GM18499 (cell line): ENCODE results near the gene TM2D3.

Experiments used
- ATAC-seq: cut with Tn5 transposase; IDR thresholded peaks from one replicate; pipeline ENCODE4 v1.9.1; 2021; ENCODE audit warnings: moderate number of reproducible peaks; ENCODE audit not compliant: insufficient read depth, unreplicated experiment

Gene TM2D3, protein sequence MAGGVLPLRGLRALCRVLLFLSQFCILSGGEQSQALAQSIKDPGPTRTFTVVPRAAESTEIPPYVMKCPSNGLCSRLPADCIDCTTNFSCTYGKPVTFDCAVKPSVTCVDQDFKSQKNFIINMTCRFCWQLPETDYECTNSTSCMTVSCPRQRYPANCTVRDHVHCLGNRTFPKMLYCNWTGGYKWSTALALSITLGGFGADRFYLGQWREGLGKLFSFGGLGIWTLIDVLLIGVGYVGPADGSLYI

DNA sequence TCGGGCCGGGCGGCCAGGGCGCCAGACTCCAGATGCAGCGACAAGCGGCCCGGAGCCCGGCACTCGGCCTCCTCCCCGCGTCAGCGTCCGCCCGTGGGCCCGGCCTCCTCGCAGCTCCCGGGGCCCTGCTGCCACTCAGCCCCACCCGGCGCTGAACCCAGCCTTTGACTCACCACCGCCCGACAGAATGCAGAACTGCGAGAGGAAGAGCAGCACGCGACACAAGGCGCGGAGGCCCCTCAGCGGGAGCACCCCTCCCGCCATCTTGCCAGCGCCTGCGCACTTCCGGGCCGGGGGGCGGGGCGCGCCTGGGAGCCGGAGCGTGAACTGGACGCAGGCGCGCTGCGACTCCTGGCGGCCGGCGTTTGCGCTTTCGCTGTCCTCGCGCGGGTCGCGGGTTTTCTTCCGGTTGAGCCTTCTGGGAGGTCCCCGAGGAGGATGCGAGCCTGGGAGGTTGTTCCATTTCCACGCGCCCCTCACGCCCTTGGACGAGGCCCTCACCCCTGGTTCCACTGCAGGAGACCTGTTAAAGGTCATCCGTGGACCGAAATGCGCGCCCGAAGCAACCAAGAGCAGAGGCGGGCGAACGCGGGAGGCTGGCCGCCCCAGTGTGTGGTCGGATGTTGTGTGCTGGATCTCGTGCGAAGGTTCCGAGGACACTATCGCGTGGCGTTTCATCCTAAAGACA is at the start of gene TM2D3:
TM2D3 (minus strand) TSS at position 284 of the 688 bp plus-strand sequence; CDS start at position 264, 20 bp downstream.
- ATAC-seq = peak; percentile 65

DNA sequence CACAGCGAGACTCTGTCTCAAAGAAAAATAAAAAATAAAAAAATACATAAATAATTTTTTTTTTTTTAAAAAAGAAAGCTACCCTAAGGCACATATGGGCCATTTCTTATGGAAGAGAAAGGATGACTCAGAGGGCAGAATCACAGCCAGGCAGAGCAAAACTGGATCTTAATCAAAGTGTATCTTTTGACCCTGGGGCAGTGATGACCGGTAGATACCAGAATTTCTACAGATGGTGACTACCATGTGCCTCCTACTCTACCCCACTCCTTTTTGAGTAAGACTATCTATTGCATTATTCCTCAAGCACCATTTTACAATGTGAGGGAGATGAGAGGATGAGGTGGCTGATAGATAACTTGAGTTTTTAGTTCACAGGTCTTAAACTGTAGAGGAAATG is 46.1 kb upstream of the TM2D3 start:
- no peak for ATAC-seq

DNA sequence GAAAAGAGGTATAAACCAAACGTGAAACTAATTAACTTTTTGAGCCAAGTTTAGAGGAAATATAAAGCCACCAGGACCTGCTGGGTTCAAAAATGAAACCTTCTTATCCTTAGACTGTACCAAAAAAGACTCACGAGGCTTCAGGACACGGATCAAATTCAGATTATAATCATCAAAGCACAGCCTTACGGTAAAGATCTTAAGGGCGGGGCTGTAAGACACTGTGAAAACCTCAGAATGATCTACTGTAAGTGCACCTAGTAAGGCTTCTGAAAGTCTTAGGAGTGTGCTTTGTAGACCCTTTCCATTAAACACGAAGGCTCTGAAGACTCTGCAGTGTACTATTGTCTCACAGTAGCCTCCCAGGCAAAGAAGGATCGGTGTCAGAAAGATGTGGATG is 45.3 kb upstream of the TM2D3 start:
- no peak for ATAC-seq

DNA sequence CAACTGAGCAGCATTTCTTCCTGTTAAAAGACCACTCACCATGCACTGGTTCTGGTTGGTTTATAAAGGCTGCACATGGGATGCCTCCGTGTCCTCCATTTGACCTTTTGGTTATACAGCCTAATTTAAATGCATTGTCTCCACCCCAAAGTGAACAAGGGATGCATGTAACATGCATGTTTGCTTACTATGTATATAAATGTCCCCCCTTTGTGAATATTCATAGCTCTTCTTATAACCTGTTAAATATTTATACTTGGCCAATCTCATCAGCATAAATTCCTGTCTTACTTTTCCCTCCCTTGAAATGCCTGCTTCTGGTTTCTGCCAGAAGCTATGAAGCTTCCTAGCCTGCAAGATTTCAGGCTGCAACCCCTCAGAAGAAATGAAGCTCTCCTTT is 44.6 kb upstream of the TM2D3 start:
- ATAC-seq = no peak

DNA sequence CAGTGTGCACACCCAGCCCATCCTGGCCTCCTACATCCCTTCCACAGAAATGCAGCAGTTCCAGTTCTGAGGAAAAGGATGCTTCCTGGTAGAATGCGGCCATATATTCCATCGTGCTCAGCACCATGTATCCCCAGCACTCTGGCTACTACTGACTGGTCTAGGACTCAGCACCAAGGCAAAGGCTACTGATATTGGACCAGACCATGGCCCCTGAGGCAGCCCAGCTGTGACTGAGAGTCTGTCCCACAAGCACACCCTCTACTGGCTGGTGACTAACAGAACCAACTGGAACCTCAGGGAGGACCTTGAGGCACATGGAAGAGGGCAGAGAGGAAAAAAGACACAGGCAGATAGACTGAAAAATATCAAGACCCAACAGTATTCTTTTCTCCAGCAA is 42.1 kb upstream of the TM2D3 start:
- no peak for ATAC-seq

DNA sequence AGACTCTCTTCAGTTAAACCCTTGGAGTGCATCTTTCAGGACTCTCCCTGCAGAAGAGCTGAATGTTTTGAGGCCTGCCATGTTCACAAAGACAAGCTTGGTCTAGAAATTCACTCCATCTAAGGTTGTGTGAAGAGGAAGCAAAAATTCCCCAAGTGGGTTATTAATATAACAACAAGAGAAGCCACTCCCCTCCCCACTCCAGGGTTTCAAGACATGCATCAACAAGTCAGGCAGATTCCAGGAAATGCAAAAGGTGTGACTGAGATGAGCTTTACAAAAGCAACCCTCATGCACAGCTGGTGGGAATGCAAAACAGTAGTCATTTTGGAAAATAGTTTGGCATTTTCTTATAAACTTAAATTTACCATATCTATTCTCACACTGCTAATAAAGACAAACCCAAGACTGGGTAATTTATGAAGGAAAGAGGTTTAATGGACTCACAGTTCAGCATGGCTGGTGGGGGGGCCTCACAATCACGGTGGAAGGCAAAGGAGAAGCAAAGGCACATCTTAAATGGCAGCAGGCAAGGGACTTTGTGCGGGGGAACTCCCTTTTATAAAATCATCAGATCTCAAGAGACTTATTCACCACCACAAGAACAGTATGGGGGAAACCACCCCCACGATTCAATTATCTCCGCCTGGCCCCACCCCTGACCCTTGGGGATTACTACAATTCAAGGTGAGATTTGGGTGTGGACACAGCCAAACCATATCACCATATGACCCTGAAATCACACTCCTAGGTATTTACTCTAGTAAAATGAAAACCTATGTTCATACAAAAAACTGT is 40.8 kb upstream of the TM2D3 start:
- ATAC-seq = no peak

DNA sequence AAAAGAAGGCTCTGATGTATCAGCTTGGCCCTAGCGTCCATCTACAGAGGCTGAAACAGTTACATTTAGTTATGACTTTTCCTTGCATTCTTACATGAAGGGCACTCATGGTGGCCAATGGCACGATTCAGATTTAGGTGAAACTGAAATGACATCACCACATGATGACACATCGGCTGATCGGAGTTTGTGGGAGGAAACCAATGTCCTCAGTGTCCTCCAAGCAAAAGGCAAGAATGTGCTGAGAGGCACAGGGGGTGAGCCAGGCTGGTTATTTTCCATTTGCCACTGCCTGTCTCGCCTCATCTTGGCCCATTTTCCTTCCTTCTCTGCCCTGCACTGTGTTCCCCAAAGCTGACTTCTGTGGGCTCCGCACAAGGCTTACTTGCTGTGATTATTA is 37.7 kb upstream of the TM2D3 start:
- no peak for ATAC-seq

DNA sequence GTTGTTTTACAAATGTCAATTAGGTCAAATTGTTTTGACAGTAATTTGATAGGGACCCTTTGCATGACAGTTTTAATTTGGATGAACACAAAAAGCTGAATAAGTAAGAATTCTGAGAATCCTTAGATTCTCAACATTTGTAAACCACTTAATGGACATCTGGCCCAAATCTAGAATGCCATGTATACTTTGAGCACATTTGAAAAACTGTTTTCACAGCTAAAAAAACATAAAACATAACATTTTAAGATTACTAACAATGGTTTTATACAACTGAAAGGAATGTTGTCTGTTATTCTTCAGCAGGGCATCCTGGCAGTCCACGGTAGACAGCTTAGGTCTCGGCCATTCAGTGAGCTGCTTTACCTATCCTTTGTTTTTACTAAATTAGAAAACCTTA is 34.5 kb upstream of the TM2D3 start:
- no peak for ATAC-seq

DNA sequence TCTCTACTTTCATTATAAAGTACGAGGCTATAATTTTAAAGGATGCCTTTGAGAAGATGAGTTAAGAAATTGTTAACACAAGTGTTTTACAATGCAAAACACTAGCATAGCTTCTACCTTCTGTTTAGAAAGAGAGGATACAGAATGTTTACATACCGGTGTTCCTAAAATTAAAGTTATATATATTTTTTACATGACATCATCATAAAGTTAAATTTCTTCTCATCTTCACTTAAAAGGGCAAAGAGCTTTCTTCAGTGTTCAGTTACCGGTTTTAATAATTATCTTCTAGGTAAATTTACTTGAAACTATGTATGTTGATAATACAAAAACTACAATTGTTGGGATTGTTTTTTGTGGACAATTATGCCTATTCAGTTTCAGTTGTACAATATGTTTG is 32.7 kb upstream of the TM2D3 start:
- ATAC-seq = no peak

DNA sequence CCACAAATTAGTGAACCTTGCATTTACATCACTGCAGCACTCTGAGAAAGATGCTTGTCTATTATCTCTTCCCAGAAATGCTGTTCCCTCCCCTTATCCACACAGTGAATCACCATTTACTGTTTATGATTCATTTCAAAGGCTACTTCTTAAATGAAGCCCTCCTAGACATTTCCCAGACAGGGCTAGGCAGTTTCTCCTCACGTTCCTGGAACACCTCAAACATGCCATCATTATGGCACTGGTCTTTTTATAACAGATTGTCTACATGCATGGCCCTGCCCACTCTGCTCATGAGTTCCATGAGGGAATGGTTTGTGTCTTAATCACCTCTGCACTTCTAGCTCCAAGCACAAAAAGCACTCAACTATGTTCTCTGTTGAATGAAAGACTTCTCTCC is 32.2 kb upstream of the TM2D3 start:
- ATAC-seq = no peak

DNA sequence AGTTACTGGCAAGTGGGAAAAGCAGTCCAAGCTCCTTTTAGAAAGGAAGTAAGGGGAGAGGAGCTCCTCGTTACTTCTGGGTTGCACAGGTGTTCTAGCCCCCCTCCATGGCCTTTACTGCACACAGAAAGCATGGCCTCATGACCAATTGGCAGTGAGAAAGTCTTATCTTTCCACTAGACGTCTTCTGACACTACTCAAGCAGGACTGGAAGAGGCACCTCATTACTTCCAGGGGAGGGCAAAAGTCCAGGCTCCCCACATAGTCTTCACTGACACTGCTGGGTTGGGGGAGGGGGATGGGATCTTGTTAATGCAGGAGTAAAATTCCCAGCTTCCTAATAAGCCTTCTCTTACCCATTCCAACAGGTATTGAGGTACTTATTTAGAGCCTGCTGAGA is 27.6 kb upstream of the TM2D3 start:
- ATAC-seq = no peak

DNA sequence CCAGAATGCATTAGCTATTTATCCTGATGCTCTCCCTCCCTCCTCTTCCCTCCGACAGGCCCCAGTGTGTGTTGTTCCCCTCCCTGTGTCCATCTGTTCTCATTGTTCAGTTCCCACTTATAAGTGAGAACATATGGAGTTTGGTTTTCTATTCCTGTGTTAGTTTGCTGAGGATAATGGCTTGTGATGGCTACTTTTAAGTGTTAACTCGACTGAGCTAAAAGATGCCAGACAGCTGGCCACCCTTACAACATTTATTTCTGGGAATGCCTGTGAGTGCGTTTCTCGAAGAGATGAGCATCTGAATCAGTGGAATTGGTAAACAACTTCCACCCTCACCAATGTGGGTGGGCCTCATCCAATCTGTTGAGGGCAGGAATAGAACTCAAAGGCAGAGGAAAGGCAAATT is 24.7 kb upstream of the TM2D3 start:
- ATAC-seq = no peak

DNA sequence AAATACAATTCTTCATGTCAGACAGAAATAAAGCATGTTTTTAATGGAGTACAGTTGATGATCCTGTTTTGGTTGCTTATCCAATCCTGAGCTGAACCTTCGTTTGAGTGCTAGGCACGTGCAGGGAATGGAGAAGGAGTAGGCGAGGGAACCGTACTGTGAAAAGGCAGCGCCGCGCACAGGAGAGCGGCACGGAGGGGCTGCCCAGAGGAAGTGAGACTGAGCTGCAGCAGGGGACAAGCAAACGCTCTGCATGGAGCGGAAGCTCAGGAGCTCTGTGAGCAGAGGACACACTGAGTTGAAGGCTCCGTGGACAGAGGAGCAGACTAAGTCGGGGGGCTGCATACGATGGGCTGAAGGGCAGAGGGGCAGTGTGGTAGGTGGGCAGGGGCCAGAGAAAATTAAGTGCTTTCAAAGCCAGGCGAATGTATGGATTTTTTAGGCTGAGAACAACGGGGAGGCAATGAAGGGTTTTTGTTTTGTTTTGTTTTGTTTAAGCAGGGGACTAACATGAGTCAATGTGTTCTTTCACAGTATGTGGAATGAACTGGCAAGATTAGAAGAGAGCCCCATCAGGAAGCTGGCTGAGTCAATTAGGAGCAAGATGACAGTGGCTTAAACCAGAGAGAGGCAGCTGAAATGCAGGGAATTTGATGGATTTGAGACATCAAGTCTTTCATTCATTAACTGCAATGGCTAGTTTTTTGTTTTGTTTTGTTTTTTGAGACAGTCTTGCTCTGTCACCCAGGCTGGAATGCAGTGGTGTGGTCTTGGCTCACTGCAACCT is 23.8 kb upstream of the TM2D3 start:
- ATAC-seq = peak; percentile 78

DNA sequence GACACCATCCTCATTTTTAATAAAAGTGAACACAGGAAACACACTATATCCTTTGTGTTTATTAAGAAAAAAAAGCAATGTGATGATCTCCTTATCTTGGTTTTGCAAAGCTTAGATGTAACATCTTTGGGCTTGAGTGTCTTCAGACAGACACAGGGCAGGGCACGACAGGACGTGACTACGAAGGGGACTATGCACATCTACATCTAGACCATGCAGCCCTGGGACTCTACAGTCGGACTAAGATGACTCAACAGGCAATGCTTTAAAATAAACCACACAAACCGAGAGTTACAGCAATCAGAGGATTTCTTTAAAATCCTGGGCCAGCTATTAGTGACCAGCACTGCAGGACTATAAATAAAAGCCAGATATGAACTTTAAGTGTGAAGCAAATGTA is 22.8 kb upstream of the TM2D3 start:
- no peak for ATAC-seq

DNA sequence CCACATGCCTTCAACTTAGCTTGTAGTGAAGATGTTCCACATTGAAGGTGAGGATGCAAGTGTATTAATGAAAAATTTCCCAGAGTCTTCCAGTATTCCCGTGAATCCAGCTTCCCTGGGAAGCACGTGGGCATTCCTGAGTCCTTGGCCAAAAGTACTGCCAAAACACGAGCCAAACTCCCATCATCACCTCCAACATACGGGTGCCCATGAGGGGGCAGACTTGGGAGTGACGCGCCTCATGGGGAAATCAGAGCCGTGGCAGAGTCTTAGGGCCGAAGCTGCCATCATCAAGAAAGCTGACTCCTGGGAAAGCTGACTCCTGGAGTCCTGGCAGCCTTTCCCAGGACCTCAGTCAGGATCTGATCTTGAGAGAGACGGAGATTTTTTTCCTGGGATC is 20.1 kb upstream of the TM2D3 start:
- ATAC-seq = no peak

DNA sequence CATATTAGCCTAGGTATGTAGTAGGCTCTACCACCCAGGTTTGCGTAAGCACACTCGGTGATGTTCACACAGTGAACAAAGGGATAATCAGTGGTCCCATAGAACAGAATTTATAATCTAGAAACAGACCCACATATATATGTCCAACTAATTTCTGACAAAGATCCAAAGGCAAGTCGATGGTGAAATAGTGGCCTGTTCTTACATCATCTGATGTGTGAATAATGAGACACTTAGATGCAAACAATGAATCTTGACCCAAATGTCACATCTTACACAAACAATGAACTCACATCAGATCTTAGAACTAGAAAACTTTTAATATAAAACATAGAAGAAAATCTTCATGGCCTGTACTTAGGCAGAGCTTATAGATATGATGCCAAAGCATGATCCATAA is 17.6 kb upstream of the TM2D3 start:
- ATAC-seq = no peak

DNA sequence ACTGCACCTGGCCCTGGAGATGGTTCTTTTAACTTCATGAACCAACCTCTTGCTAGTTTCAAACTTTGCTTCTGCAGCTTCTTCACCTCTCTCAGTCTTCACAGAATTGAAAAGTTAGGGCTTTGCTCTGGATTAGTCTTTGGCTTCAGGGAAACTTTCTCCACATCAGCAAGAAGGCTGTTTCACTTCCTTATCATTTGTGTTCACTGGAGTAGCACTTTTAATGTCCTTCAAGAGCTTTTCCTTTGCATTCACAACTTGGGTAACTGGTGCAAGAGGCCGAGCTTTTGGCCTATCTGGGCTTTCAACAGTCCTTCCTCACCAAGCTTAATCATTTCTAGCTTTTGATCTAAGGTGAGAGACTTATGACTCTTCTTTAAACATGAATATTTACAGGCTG is 15.7 kb upstream of the TM2D3 start:
- ATAC-seq = no peak

DNA sequence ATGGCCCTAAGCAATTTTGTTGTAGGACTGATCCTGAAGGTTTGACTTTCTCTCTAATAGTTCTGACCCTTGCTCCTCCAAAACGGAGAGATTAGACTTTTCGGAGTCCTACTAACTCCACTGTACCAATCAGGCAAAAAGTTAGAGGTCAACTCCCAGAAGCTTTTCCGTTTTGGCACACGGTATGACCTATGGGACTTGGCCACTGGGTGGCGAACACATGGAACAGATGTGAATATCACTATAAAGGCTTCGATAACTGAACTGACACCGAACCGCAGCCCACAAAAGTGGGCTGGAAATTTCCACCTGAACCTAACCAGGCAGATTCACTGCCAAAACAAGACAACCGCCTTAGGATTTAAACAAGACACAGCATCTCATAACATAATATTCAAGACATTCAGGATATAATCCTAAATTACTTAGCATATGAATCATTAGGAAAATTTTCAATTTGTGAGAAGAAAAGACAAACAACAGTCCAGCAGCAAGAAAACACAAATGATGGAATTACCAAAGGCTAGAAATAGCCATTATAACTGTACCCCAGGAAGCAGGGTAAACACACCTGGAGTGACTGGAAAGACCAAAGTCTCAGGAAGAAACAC is 12.2 kb upstream of the TM2D3 start:
- no peak for ATAC-seq

DNA sequence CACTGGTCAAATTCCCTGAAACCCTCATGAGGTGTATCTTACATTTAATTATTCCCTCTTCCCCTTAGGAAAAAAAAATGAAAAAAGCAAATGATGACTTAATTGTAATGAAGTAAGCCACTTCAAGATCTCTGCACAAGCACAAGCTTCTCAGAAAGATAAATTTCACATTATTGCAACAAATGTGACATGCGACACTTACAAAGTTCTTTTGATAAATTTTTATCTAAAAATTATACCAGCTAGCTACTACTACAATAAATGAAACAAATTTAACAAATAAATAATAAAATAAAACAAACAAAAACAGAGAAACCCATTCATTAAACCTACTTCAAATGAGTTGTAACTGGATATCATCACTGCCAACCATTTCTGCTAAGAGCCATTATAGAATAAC is 10.0 kb upstream of the TM2D3 start:
- no peak for ATAC-seq

DNA sequence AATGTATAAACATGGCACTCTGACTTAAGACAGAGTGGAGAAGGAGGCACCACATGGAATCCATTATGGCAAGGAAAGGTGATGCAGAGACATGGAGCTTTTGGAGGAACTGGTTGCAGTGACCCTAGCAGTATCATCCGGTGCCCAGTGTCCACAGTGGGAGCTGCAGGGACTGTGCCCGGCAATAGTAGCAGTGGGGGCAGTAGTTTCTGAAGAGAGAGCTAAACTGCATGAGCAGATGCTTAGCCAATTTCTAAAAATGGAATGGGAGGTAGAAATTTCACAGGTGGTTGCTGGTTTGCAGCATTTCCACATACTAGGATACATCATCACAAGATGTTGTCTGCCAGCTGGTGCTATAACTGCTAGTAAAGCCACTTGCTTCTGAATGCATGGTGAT is 7.8 kb upstream of the TM2D3 start:
- ATAC-seq = no peak
